Measurements from ENCODE around the gene ARHGEF16.

ARHGEF16 gene

DNA sequence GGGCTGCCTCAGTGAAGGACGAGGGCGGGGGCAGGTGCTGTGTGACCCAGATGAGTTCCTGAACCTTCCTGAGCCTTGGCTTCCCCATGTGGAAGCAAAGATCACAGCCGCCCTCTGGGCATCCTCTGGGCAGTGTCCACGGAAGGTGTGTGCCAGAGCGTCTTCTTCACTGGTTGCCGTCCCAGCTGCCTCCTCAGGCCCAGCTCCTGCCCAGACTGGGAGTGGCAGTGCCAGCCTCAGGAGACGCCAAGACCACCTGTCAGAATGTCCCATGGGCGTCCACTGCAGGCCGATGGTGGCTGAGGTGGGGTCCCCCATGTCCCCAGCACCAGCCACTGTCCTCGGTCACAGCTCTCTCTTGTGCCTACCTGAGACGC, 10.2 kb downstream of the ARHGEF16 start:
- in situ Hi-C loops (cut with MboI; ENCODE audit: low sequenced_read_pairs), result no loop called here

DNA sequence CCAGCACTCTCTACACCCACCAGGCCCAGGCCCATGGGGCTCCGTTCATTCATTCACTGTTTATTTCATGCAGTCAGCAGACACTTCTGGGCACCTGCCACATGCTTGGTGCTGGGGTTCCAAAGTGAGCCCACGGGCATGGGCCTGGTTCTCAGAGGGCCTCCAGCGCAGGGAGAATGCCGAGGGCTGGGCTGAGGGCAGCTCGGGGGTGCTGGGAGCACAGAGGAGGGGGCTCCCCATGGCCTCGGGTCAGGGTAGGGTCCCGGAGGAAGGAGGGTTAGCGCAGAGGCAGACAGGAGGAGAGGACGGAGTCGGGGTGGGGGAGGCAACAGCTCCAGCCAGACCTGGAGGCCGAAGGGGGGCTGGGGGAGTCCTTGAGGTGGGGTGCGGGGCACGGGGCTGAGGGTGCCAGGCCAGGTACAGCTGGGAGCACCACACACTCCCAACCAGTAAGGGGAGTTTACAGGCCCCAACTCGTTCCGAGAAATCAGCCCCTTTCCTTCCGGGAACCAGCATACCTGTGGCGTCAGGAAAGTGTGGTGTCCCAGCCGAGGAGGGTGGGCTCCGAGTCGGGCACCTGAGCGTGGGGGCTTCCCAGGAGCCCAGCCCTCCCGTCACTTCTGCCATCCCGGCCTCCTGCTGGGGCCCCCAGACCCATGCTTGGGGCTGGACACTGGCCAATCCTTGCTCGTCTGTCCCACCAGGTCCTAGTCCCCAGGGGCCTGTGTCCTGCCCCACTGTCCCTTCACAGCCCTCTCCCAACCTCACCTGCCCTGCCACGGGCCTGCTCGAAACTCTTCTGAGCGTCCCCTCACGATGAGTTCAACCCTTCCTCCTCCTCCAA, 10.8 kb downstream of the ARHGEF16 start:
- in situ Hi-C loops (cut with MboI; ENCODE audit: low sequenced_read_pairs), result no loop called here

DNA sequence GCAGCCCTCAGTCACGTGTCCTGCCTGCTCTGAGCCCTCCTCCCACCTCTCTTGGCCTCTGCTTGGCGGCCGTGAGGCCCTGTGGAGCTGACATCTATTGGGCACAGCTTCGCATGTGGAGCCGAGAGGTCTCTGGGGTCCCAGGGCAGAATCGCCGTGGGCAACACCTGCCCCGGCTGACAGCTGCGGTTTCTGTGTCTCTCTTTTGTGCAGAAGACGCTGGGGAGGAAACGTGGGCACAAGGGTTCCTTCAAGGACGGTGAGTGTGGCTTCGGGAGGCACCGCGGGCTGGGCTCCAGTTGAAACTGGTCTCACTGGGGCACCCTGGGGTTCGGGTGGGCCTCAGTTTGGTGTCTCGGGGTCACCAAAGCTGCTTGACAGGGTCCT, 11.5 kb downstream of the ARHGEF16 start:
- in situ Hi-C loops (cut with MboI; ENCODE audit: low sequenced_read_pairs), result no loop called here

DNA sequence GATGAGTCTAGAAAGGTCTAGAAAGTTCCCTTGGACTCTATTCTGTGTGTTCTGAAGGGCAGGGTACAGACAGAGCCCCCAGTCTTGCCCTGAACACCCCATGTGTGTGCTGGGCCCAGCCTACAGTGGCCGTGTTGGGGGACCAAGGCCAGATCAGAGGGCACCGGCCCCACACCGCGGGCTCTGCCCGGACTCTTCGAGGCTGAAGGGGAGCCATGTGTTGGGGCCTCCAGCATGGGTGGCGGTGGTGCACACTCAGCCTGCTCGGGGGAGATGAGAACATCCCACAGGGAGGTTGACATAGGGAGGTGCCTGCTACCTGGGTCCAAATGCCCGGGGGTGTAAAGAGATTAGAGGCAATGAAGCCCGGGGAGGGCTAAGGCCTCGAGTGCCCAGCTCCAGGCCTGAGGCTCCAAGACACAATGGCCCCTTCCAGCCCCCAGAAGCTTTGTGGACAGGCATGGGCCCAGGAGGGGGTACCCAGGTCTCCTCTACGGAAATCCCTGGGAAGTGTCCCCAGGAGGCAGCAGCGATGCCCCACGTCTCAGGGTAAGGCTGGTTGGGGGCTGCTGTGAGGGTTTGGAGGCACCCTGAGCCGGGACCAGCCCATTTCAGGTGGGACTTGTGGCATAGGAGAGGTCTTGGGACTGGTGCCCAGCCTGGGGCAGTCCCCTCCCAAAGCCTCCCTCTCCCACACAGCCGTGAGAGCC, 12.1 kb downstream of the ARHGEF16 start:
- in situ Hi-C loops (cut with MboI; ENCODE audit: low sequenced_read_pairs), result no loop called here

DNA sequence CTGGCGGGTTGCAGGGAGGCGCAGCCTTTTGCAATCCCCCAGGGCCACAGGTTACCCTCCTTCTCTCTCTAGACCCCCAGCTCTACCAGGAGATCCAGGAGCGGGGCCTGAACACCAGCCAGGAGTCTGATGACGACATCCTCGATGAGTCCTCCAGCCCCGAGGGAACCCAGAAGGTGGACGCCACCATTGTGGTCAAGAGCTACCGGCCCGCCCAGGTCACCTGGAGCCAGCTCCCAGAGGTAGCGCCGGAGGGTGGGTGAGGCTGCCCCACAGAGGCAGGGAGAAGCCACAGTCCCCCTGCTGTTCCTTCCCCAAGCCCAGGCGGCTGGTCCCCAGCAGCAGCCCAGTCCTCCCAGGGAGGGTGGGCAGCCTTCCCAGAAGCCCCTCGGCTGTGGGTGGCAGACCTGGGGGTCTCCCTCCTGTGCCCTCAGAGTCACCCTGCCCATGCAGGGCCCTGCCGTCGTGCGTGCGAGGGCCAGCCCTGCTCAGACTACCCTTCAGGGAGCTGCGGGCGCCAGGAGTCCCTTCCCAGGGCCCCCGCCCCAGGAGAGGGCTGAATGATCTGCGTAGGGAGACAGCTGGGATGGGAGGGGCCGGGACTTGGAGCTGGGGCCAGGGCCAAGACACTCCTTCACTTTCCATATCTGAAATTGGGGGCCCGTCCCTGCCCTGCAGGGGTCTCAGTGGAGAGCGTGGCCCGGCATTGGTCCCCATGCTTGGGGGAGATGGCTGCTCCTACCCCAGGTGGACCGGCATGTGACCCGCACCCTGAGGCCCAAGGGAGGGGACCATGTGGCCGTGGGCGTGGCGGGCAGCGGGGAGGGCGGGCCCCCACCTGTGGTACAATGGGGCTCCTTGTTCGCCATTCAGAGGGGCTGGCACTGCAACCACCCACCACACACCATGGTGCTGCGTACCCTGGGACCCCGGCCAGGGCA, 12.9 kb downstream of the ARHGEF16 start:
- in situ Hi-C loops (cut with MboI; ENCODE audit: low sequenced_read_pairs), result no loop called here

DNA sequence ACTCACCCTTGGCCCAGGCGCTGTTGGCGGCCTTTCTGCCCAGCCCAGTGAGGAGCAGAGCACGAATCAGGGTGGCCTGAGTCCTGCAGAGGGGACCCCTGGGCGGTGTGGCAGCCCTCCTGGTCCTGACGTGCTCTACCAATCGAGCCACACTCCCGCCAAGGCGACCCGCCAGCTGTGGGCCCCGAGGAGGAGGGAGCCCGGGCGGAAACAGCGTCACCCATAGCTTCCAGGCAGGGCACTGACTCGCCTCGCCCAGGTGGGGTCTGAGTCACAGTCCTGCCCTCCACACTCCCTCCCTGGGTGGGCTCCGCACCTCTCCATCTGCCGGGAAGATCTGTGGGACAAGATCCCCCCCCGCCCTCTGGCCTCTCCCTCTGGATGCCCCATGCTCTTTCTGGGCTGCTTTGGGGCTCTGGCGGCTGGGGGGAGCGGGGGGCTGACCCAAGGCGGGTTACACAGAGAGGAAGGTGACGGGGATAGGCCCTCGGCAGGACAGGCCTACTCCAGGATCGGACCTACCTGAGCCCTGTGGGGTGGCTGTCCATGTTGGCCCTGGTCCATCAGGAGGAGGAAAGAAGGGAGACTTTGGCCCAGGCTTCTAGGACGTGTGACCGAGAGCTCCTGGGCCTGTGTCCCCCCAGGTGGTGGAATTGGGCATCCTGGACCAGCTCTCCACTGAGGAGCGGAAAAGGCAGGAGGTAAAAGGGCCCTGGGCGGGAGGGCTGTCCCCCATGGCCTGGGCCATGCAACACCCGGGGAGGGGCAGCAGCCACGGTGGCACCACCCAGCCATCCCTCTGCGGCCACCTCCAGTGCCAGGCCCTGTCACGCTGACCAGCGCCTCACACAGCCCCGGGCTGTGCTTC, 14.0 kb downstream of the ARHGEF16 start:
- in situ Hi-C loops (cut with MboI; ENCODE audit: low sequenced_read_pairs), result no loop called here

DNA sequence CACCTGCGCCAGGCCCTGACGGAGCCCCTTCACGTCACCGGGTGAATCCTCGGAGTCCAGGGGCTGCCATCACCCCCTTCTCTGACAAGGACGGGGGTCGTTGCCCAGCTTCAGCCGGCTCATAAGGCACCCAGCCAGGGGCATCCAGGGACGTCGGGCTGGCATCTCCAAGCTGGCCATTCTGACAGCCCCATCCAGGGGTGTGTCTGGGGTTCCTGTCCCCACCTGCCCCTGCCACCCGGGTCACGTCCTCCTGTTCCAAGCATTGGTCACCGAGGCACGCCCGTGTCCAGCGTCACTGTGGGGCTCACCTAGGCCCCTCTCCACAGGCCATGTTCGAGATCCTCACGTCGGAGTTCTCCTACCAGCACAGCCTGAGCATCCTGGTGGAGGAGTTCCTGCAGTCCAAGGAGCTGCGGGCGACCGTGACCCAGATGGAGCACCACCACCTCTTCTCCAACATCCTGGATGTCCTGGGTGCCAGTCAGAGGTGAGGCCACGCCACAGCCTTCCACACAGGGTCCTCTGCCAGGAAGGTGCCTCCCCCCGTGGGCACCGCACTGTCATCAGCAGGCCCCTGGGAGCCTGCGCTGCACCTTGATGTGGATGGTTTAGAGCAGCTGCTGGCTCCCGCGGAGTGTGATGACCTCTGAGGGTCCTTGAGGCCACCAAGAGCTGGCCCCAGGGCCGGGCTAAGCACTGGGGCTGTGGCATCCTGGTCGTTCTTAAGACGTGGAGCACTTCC, 14.8 kb downstream of the ARHGEF16 start:
- in situ Hi-C loops (cut with MboI; ENCODE audit: low sequenced_read_pairs), result no loop called here

DNA sequence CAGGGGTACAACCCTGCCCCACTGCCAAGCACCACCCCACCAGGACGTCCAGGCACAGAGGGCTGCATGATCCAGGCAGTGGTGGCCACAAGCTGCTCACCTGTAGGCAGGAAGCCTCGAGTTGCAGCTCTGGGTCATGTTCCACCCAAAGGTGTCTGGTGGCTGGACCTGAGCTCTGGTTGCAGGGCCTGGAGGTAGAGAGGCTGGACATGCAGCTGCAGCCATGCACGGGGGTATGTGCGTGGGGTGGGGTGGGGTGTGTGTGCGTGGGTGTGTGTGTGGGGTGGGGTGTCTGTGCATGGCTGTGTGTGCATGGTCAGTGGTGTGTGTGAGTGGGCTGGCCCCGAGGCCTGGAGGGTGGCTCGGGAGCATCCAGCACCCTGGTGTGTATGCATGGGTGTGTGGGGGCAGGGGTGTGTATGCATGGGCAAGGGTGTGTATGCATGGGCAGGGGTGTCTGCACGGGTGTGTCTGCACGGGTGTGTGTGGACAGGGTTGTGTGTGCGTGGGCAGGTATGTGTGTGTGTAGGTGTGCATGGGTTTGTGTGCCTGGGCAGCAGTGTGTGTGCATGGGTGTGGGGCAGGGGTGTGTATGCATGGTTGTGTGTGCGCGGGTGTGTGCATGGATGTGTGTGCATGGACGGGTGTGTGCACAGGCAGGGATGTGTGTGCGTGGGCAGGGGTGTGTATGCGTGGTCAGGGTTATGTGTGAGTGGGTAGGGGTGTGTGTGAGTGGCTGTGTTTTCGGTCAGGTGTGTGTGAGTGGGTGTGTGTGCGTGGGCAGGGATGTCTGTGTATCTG, 15.6 kb downstream of the ARHGEF16 start:
- in situ Hi-C loops (cut with MboI; ENCODE audit: low sequenced_read_pairs), result no loop called here

DNA sequence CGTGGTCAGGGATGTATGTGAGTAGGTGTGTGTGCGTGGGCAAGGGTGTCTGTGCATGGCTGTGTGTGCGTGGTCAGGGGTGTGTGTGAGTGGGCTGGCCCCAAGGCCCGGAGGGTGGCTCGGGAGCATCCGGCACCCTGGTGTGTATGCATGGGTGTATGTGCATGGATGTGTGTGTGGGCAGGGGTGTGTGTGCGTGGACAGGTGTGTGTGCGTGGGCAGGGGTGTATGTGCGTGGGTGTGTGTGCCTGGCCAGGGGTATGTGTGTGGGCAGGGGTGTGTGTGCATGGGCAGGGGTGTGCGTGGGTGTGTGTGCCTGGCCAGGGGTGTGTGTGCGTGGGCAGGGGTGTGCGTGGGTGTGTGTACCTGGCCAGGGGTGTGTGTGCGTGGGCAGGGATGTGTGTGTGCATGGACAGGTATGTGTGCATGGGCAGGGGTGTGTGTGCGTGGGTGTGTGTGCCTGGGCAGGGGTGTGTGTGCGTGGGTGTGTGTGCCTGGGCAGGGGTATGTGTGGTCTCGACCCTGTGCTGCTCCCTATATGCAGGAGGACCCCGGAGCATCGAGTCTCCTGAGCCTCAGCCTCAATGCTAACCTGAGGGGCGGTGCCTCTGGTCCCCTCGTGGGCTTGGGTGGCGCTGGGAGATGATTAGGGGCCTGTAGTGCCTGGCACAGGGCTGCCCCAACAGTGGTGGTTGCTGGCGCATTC, 16.3 kb downstream of the ARHGEF16 start:
- in situ Hi-C loops (cut with MboI; ENCODE audit: low sequenced_read_pairs), result no loop called here

DNA sequence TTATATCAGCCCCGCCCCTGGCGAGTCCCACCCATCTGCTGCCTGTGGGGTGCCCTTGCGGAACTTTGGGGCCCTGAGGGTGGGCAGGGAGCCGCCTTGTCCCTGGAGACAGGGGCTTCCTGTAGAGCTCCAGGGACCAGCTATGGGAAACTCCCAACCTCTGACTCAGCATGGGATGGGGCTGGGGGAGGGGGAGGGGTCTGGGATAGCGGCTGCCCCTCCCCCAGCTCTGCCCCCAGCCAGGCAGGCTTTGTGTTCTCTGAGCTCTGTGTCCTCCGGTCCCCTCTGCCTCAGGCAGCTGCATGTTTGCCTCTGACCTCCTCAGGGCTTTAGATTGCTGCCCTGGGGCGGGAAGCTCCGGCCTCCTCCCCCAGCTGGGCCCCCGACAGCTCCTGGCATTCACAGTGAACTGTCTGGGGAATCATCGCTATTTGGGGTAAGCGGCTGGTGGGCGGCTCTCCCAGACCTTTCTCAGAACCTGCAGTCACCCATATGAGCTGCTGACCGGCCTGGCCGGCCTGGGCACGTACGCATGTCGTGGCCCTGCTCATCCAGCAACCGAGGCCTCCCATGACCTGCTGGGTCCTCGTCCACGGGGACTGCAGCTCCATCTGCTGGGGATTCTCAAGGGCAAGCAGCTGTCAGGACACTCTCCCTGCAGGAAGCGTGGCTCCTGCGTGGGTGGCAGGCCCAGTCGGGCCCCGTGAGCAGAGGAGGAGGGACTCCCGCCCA, 17.1 kb downstream of the ARHGEF16 start:
- in situ Hi-C loops (cut with MboI; ENCODE audit: low sequenced_read_pairs), result no loop called here

DNA sequence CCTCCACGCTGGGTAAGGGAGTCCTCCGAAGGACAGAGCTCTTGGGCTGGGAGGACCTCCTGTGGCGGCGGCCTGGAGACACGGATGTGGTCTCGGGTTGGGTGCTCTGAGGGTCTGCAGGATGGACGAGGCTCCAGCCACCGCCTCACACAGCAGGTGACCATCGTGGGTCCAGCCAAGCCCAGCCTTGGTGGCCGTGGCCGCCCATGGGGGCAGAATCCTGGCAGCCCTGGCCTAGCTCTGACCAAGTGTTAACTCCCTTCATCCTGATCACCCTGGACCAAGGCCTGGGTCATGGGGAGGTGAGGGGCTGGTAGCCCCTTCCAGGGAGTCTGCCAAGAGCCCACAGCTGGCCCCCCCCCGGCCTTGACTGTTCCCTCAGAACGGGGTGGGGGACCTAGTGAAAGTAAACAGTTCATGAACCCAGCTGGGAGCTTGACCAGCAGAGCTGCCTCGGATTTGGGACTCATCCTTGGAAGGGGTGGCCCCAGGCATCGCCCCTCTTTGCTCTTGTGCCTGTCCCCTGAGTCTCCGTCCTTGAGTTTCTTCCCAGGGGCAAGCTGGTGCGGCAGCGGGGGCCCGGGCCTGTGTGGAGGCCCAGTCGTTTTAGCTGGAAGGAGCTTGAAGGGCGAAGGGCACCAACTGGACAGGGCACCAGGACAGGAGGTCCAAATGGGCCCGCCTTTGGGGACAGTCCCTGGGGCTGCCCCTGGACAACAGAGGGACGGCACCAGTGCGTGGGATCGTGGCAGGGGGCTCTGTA, 17.8 kb downstream of the ARHGEF16 start:
- in situ Hi-C loops (cut with MboI; ENCODE audit: low sequenced_read_pairs), result no loop called here

DNA sequence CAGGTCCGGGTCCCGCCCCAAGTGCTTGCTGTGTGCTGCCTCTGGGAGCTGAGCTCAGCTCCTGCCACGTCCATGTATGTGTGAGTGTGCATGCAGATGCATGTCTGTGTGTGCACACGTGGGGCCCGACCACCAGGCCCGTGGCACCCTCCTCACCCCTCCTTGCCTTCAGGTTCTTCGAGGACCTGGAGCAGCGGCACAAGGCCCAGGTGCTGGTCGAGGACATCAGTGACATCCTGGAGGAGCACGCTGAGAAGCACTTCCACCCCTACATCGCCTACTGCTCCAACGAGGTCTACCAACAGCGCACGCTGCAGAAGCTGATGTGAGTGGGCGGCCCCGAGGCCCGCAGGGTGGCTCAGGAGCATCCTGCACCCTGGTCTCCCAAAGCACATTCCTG, 18.4 kb downstream of the ARHGEF16 start:
- in situ Hi-C loops (cut with MboI; ENCODE audit: low sequenced_read_pairs), result no loop called here

DNA sequence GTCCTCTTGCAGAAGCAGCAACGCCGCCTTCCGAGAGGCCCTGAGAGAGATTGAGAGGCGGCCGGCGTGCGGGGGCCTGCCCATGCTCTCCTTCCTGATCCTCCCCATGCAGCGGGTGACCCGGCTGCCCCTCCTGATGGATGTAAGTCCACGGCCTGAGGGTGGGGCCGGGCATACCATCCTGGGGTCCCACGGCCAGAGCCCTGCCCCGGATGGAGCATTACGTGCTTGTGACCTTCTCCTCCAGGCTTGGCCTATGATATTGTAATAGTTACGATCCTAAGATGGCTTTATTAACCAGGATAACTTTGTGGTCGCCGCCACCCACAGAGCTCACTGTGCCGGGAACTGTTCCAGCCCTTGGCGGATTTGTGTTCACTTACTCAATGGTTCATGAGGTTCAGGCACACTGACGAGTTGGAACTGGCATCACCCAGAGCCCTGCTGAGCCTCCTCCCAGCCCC, 18.9 kb downstream of the ARHGEF16 start:
- in situ Hi-C loops (cut with MboI; ENCODE audit: low sequenced_read_pairs), result no loop called here

DNA sequence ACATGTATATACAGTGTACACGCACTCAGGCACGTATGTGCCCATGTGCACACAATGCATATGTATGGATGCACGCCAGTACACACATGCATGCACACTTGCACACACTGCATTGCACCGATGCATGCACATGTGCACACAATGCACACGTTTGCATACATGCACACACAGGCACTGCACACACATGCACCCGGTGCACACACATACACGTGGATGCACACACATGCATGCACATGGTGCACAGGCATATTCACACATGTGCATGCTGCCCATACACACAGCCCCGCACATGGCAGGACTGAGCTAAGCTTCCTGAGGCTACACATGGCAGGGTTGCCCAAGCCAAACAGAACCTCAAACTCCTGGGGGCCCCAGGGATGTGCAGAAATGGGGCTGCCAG, 19.6 kb downstream of the ARHGEF16 start:
- in situ Hi-C loops (cut with MboI; ENCODE audit: low sequenced_read_pairs), result no loop called here

DNA sequence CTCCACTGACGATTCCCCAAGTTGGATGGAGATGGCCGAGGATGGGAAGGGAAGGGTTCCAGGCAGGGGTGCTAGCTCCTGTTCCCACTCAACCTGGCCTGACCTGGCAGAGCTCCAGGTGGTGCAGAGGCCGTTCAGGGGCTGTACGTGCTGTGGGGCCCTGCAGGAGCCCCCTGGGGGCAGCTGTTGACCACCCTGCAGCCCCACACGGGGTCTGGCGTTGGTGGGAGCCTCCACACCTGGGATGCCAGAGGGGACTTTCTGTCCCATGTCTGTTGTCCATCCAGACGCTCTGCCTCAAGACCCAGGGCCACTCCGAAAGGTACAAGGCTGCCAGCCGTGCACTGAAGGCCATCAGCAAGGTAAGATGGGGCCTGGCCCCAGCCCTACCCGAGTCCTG, 20.0 kb downstream of the ARHGEF16 start:
- in situ Hi-C loops (cut with MboI; ENCODE audit: low sequenced_read_pairs), result no loop called here

DNA sequence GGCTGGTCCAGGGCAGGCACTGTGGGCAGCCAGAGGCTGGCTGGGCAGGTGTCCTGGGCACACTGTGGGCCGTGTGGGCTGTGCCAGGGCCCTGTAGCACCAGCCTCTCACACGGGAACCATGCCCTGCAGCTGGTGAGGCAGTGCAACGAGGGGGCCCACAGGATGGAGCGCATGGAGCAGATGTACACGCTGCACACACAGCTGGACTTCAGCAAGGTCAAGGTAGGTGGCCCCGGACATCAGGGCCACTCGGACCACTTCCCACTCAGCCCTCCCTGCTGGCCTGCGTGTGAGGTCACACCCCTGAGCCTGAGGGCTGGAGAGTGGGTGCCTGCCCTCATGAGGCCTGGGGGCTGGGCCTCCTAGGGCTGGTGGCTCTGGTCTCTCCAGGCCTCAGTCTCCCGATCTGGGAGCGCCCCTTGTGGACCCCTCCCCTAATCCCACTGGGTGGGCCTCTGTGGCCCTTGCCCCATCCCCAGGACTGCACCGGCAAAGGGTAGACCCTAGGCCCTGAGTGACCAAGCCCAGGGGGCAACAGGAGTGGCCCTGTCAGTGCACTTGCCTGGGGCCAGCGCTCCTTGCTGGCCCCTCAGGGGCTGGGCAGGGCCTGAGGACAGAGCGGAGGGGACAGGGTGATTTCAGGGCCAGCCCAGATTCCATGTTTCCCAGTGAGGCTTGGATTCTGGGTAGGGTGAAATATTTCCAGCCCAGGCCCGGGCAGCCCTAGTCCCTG, 21.5 kb downstream of the ARHGEF16 start:
- in situ Hi-C loops (cut with MboI; ENCODE audit: low sequenced_read_pairs), result no loop called here

Measured in HL-60/S4 treated with retinoic acid at 250 ng/mL for 4 days and 3 days (cell line).